ENCODE data around the gene TARDBP. TPM values are rescaled to one million over a fixed set of nuclear protein-coding genes. Genes with fewer than 3 reads are reported as not detected.
A peak's percentile ranks its signal among the peaks of the same experiment; 100 is the strongest.
"Not testable (repeated sequence)": the region's sequence is repeated elsewhere in the genome, so short reads cannot be mapped to it uniquely, and the experiment has no call there.

TARDBP gene
- total RNA-seq, 1 donor from 2014 or later: 112 TPM

DNA sequence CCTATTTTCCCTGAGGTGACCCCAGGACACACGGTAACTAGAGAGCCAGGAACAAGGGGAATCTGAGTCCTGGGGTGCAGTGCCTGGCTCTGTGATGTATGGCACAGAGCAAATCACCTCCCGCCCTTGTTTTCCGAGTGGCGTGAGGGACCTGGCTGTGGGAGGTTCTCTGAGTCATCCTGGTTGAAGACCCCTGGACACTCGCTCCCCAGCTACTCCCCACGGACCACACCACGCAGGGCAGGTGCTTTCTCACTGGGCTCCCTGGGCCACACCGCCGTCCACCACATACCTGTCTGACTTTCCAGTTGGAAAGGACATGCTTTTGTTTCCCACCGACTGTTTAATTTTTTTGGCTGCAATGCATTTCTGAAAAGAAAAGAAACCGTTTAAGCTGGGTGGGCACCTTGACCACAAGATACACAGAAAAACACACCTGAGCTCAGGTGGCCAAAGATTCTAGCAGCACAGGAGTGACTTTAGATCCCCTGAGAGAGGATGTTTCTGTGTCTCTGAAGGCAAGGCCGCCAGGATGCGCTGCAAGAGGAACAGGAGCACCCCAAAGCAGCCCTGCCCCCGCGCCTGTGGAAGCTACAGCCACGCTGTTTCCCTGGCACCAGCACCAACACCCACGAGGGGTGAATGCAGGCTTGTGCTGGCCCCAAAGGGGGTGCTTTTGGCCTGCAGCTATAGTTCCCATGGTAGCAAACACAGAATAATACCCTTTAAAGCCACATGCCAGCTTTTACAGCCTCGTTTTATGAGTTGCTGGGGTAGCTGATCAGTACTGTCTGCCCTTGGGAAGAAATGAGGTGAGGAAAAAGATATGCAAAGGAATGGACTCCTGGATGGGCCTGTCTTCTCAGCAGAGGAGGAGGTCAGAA, 55.5 kb downstream of the TARDBP start:
- Histone ChIP-seq H3K27me3 (no peaks in the 10 kb centered on the region), H3K4me1 (no peaks in the 10 kb centered on the region), H3K36me3 (peaks cover 74% of the 10 kb centered on the region), H3K9me3 (no peaks in the 10 kb centered on the region), H3K27ac (no peak overlapping the region), H3K4me3 (no peak overlapping the region)
- ATAC-seq: no peak
- no peak for TF ChIP-seq CTCF (IDR thresholded peaks at IDR 0.05)
- DNase-seq: peak; percentile 46
- intact Hi-C loops (cut with DNase I): no loop called here

- Histone ChIP-seq H3K27me3 (no peaks in the 10 kb centered on the region), H3K27ac (no peak overlapping the region), H3K4me1 (no peaks in the 10 kb centered on the region), H3K4me3 (no peak overlapping the region), H3K9me3 (no peaks in the 10 kb centered on the region), H3K36me3 (peaks cover 83% of the 10 kb centered on the region)
- ATAC-seq (no peak), DNase-seq (peak; percentile 34)
- intact Hi-C loops (cut with DNase I): no loop called here
- TF ChIP-seq CTCF (IDR thresholded peaks at IDR 0.05): no peak
Measured at GRCh38 chr1:11068600-11069473, 56.4 kb downstream of the TARDBP start.

DNA sequence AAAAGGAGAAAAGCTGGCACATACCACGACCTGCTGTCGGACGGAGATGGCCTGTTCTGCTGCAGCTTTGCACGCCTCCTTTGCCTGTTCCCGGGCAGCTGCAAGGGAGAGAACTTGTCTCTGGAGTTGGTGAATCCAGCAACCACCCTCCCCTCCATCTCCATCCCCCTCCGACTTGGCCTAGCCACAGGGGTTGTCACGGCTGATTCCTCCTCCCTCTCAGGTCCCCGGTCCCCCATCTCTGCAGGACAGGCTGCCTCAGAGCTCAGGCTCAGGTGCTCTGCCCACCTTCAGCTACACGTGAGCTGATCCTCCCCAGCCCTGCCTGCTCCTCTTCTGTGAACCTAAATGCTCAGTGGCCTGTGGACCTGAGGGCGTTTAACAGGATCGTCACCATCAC, 58.4 kb downstream of the TARDBP start:
- H3K4me1 ChIP-seq: no peaks in the 10 kb centered on the region
- no peak overlapping the region for H3K27ac ChIP-seq
- DNase-seq: peak; percentile 35
- peaks cover 95% of the 10 kb centered on the region for H3K36me3 ChIP-seq
- no peak for ATAC-seq
- no peaks in the 10 kb centered on the region for H3K9me3 ChIP-seq
- no peak for TF ChIP-seq CTCF (IDR thresholded peaks at IDR 0.05)
- no peak overlapping the region for H3K4me3 ChIP-seq
- intact Hi-C loops (cut with DNase I): no loop called here
- no peaks in the 10 kb centered on the region for H3K27me3 ChIP-seq

- TF ChIP-seq CTCF (IDR thresholded peaks at IDR 0.05): no peak
- no peaks in the 10 kb centered on the region for H3K4me1 ChIP-seq
- ATAC-seq (no peak), DNase-seq (peak; percentile 25)
- H3K9me3 ChIP-seq: no peaks in the 10 kb centered on the region
- no peaks in the 10 kb centered on the region for H3K27me3 ChIP-seq
- no peak overlapping the region for H3K4me3 ChIP-seq
- H3K36me3 ChIP-seq: peaks cover 95% of the 10 kb centered on the region
- intact Hi-C loops (cut with DNase I): no loop called here
- H3K27ac ChIP-seq: no peak overlapping the region
Measured at GRCh38 chr1:11071463-11072215, 59.2 kb downstream of the TARDBP start.

- Histone ChIP-seq H3K9me3 (no peaks in the 10 kb centered on the region), H3K4me1 (no peaks in the 10 kb centered on the region), H3K4me3 (no peak overlapping the region), H3K36me3 (peaks cover 97% of the 10 kb centered on the region), H3K27me3 (no peaks in the 10 kb centered on the region), H3K27ac (no peak overlapping the region)
- ATAC-seq: no peak
- no peak for TF ChIP-seq CTCF (IDR thresholded peaks at IDR 0.05)
- intact Hi-C loops (cut with DNase I): no loop called here
- peak; percentile 12 for DNase-seq
Measured at GRCh38 chr1:11072216-11072917, 59.9 kb downstream of the TARDBP start.

GRCh38 chr1:11073398-11073797, 60.9 kb downstream of the TARDBP start:
- H3K4me3 ChIP-seq; H3K27me3 ChIP-seq; H3K9me3 ChIP-seq; H3K4me1 ChIP-seq; H3K27ac ChIP-seq; intact Hi-C loops (cut with DNase I); ATAC-seq; DNase-seq: not testable (repeated sequence)
- H3K36me3 ChIP-seq: peaks cover 93% of the 10 kb centered on the region
